ENCODE results near the gene EXOC3.

GRCh38 chr5:510521-510920, 67.5 kb downstream of the EXOC3 start:
- TF ChIP-seq CTCF (IDR thresholded peaks at IDR 0.05; ENCODE audit: low read length) (no peak), EZH2 (IDR thresholded peaks at IDR 0.05; ENCODE audit: borderline replicate concordance, low read length) (no peak)

All from OCI-LY1 (cell line).